Measurements from ENCODE around the gene JMJD7. TPM values are rescaled to one million over a fixed set of nuclear protein-coding genes. Genes with fewer than 3 reads are reported as not detected.

JMJD7 gene
- total RNA-seq, 3 donors from 2014 or later (not counting 1 experiment from before 2014, with no cell fraction given): 20.3 to 36.4 (median 28.7) TPM

DNA sequence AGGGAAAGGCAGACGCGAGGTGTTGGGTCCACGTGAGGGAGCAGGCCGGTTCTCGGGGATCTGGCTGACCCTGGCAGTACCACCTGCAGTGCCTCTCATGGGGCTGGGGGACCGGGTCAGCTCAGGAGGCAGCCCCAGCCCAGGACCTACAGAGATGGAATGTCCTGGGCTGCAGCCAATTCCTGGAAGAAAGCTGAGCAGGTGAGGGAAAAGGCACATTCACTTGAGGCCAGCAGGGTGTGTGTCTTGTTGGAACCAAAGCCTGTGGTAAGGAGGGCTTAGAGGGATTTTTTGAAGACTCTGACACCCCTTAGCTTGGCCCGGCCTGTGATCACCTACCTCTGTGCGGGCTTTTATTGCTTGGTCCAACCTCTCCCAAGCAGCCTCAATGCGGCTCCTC is 26.6 kb downstream of the JMJD7 start:
- Histone ChIP-seq H3K4me1 (ENCODE audit: control insufficient read depth, insufficient read depth, low read length) (no peaks in the 10 kb centered on the region), H3K4me3 (ENCODE audit: low read length) (no peak overlapping the region), H3K36me3 (ENCODE audit: control insufficient read depth, insufficient read depth, low read length) (no peaks in the 10 kb centered on the region), H3K27ac (ENCODE audit: low read length) (no peak overlapping the region), H3K27me3 (ENCODE audit: control insufficient read depth, insufficient read depth, low read length) (no peaks in the 10 kb centered on the region), H3K9me3 (ENCODE audit: control insufficient read depth, insufficient read depth, low read length) (no peaks in the 10 kb centered on the region)
- ATAC-seq (no peak), DNase-seq (no peak)
- no peak overlapping the region for H3K27ac Mint-ChIP-seq
- H3K4me1 Mint-ChIP-seq: no peaks in the 10 kb centered on the region
- H3K9me3 Mint-ChIP-seq: no peaks in the 10 kb centered on the region
- TF ChIP-seq, protein P1, sequence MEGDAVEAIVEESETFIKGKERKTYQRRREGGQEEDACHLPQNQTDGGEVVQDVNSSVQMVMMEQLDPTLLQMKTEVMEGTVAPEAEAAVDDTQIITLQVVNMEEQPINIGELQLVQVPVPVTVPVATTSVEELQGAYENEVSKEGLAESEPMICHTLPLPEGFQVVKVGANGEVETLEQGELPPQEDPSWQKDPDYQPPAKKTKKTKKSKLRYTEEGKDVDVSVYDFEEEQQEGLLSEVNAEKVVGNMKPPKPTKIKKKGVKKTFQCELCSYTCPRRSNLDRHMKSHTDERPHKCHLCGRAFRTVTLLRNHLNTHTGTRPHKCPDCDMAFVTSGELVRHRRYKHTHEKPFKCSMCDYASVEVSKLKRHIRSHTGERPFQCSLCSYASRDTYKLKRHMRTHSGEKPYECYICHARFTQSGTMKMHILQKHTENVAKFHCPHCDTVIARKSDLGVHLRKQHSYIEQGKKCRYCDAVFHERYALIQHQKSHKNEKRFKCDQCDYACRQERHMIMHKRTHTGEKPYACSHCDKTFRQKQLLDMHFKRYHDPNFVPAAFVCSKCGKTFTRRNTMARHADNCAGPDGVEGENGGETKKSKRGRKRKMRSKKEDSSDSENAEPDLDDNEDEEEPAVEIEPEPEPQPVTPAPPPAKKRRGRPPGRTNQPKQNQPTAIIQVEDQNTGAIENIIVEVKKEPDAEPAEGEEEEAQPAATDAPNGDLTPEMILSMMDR (IDR thresholded peaks at IDR 0.05): no peak
- WGBS (ENCODE audit: insufficient coverage): 95% methylated on average over 9 of the region's 9 CpGs
- intact Hi-C loops (cut with micrococcal nuclease): no loop called here
- no peak overlapping the region for H3K4me3 Mint-ChIP-seq
- no peaks in the 10 kb centered on the region for H3K36me3 Mint-ChIP-seq
- no peaks in the 10 kb centered on the region for H3K27me3 Mint-ChIP-seq (ENCODE audit: low read depth in 2 of 2)

DNA sequence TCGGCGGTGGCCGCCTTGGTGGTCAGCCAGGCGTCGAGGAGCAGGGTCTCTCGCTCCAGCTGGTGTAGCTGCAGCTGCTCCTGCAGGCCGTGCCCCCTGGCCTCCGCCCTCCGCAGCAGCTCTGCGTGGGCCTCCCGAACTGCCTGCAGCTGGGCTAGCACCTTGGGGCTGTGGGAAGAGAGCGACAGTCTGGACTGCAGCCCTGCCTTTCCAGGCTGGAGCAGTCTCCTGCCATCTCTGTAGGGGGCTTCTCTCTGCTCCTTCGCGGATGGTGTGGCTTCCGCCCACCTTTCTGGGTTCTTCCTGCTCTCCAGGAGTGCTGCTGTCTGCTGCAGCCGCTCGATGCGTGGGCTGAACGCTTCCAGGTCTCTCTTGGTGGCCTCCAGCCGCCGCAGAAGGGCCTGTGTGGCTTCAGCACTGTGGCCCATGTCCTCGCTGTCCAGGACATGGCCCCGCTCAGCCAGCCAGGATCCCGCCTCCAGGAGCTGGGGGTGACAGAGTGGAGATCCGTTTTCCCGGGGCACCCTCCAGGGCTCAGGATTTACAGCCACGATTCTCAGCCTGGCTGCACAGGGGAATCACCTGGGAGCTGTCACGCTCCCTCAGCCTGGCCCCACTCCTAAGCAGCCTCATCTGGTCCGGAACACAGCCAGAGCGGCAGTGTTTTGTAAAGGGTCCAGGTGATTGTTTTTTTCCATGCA is 27.5 kb downstream of the JMJD7 start:
- no peaks in the 10 kb centered on the region for H3K9me3 ChIP-seq (ENCODE audit: control insufficient read depth, insufficient read depth, low read length)
- H3K27me3 ChIP-seq (ENCODE audit: control insufficient read depth, insufficient read depth, low read length): no peaks in the 10 kb centered on the region
- 89% methylated on average over 30 of the region's 30 CpGs for WGBS (ENCODE audit: insufficient coverage)
- H3K4me1 ChIP-seq (ENCODE audit: control insufficient read depth, insufficient read depth, low read length): peaks cover 6% of the 10 kb centered on the region
- TF ChIP-seq, protein P1 (IDR thresholded peaks at IDR 0.05): no peak
- Mint-ChIP-seq H3K27ac (no peak overlapping the region), H3K4me3 (no peak overlapping the region), H3K4me1 (no peaks in the 10 kb centered on the region), H3K27me3 (ENCODE audit: low read depth in 2 of 2) (no peaks in the 10 kb centered on the region), H3K9me3 (no peaks in the 10 kb centered on the region), H3K36me3 (no peaks in the 10 kb centered on the region)
- DNase-seq: no peak
- intact Hi-C loops (cut with micrococcal nuclease): no loop called here
- H3K27ac ChIP-seq (ENCODE audit: low read length): no peak overlapping the region
- ATAC-seq: no peak
- H3K36me3 ChIP-seq (ENCODE audit: control insufficient read depth, insufficient read depth, low read length): no peaks in the 10 kb centered on the region
- H3K4me3 ChIP-seq (ENCODE audit: low read length): no peak overlapping the region

DNA sequence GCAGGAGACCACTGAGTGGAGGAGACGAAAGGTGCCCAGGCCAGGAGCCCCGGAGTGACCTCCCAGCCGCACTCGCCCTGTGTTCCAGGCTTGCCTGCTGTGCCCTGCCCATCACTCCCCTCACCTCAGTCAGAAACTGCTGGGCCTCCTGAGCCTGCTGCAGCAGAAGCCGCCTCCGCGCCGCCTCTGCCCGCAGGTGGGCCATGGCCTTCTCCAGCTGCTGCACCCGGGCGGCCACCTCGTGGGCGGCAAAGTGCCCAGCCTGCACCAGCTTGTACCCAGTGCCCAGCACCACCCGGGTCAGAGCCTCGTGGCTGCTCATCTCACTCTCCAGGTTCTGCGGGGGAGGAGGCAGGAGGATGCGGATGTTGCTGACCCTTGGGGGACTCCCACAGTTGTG is 28.4 kb downstream of the JMJD7 start:
- intact Hi-C loops (cut with micrococcal nuclease): no loop called here
- Histone ChIP-seq H3K36me3 (ENCODE audit: control insufficient read depth, insufficient read depth, low read length) (no peaks in the 10 kb centered on the region), H3K4me1 (ENCODE audit: control insufficient read depth, insufficient read depth, low read length) (peaks cover 6% of the 10 kb centered on the region), H3K9me3 (ENCODE audit: control insufficient read depth, insufficient read depth, low read length) (no peaks in the 10 kb centered on the region), H3K27ac (ENCODE audit: low read length) (no peak overlapping the region), H3K4me3 (ENCODE audit: low read length) (no peak overlapping the region), H3K27me3 (ENCODE audit: control insufficient read depth, insufficient read depth, low read length) (no peaks in the 10 kb centered on the region)
- no peaks in the 10 kb centered on the region for H3K27me3 Mint-ChIP-seq (ENCODE audit: low read depth in 2 of 2)
- no peak overlapping the region for H3K4me3 Mint-ChIP-seq
- WGBS (ENCODE audit: insufficient coverage): 93% methylated on average over 17 of the region's 17 CpGs
- H3K9me3 Mint-ChIP-seq: no peaks in the 10 kb centered on the region
- DNase-seq: no peak
- H3K4me1 Mint-ChIP-seq: no peaks in the 10 kb centered on the region
- TF ChIP-seq, protein P1 (IDR thresholded peaks at IDR 0.05): no peak
- no peaks in the 10 kb centered on the region for H3K36me3 Mint-ChIP-seq
- H3K27ac Mint-ChIP-seq: no peak overlapping the region
- no peak for ATAC-seq

DNA sequence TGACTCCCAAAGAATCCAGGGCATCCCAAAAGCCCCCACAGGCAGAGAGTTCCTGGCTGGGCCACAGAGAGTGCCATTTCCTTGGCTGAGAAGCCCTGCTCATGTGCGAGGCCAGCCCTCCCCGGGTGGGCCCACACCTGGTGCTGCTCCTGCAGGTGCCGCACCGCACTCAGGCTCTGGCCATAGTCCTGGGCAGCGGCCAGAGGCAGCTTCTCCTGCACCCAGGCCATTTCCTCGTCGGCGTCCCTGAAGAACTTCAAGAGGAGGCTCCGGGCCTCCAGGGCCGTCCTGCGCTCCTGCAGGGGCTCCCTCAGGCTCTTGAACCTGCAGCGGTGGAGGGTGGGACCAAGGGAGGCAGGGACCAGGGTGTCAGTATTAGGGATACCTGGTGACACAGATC is 28.8 kb downstream of the JMJD7 start:
- Mint-ChIP-seq H3K36me3 (no peaks in the 10 kb centered on the region), H3K27me3 (ENCODE audit: low read depth in 2 of 2) (no peaks in the 10 kb centered on the region), H3K9me3 (no peaks in the 10 kb centered on the region), H3K27ac (no peak overlapping the region), H3K4me3 (no peak overlapping the region), H3K4me1 (no peaks in the 10 kb centered on the region)
- no peak for DNase-seq
- H3K9me3 ChIP-seq (ENCODE audit: control insufficient read depth, insufficient read depth, low read length): no peaks in the 10 kb centered on the region
- no peak overlapping the region for H3K4me3 ChIP-seq (ENCODE audit: low read length)
- H3K27ac ChIP-seq (ENCODE audit: low read length): no peak overlapping the region
- intact Hi-C loops (cut with micrococcal nuclease): no loop called here
- no peaks in the 10 kb centered on the region for H3K27me3 ChIP-seq (ENCODE audit: control insufficient read depth, insufficient read depth, low read length)
- no peak for ATAC-seq
- WGBS (ENCODE audit: insufficient coverage): 95% methylated on average over 12 of the region's 12 CpGs
- TF ChIP-seq, protein P1 (IDR thresholded peaks at IDR 0.05): no peak
- H3K4me1 ChIP-seq (ENCODE audit: control insufficient read depth, insufficient read depth, low read length): peaks cover 6% of the 10 kb centered on the region
- no peaks in the 10 kb centered on the region for H3K36me3 ChIP-seq (ENCODE audit: control insufficient read depth, insufficient read depth, low read length)

Data from natural killer cell (primary cell).